ENCODE measurements around the gene UGT2A2.

Gene UGT2A2

GRCh38 chr4:69568787-69569186 lies 70.7 kb downstream of the UGT2A2 start:
- no peak for DNase-seq

- DNase-seq, result no peak
These were observed 76.0 kb downstream of the UGT2A2 start for GRCh38 chr4:69563424-69563823.

- DNase-seq, result no peak
These were observed 89.8 kb downstream of the UGT2A2 start for GRCh38 chr4:69549651-69550050.

- no peak for DNase-seq
These were observed 93.2 kb downstream of the UGT2A2 start for GRCh38 chr4:69546134-69546765.
